HG03439 (cell line): ENCODE measurements around the gene SKI.

ENCODE experiments used
- ATAC-seq: cut with Tn5 transposase; IDR thresholded peaks from one replicate; pipeline ENCODE4 v1.9.1; 2021; ENCODE audit warnings: mild to moderate bottlenecking, moderate library complexity; ENCODE audit not compliant: unreplicated experiment

SKI gene

GRCh38 chr1:2194319-2194897, 33.7 kb upstream of the SKI start, which contains the start of gene FAAP20:
Gene FAAP20, minus strand, starts transcription at chr1:2194772. Its CDS starts 23 bp downstream, at chr1:2194749.
- peak; percentile 43 for ATAC-seq

DNA sequence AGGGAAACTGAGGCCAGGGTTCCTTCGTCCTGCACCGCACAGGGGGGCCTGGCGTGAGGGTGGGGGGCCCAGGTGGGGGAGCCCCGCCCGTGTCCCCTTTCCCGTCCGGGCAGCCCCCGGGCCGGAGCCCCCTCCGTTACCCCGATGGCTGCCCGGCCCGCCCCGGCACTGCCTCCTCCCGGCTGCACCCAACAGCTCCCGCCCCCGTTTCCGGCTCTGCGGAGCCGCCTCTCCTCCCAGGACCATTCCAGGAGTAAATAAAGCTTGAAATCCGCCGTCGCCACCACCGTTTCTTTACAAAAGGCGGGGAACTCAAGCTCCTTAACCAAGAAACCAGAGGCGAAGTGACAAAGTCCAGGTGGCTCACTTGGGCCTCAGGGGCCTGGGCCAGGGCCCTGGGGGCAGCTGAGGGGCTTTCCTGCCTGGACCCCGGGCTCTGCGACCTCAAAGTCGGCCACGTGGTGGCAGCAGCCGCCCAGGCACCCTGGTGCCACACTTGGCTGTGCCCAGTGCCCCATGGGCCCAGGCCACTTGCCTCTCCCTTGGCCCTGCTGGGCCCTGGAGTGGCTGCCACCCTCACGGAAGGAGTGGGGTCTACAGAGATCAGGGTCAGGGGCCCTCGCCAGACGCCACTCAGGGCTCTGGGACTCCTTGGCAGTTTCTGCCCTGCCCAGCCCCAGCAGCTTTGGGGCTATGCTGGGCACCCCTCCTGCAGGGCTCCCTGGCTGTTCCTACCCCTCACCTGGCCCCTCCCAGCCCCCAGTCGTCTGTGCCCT, 33.0 kb upstream of the SKI start:
- ATAC-seq, result peak; percentile 61

- ATAC-seq, result no peak
These were observed 32.3 kb upstream of the SKI start for GRCh38 chr1:2195785-2196184.

DNA sequence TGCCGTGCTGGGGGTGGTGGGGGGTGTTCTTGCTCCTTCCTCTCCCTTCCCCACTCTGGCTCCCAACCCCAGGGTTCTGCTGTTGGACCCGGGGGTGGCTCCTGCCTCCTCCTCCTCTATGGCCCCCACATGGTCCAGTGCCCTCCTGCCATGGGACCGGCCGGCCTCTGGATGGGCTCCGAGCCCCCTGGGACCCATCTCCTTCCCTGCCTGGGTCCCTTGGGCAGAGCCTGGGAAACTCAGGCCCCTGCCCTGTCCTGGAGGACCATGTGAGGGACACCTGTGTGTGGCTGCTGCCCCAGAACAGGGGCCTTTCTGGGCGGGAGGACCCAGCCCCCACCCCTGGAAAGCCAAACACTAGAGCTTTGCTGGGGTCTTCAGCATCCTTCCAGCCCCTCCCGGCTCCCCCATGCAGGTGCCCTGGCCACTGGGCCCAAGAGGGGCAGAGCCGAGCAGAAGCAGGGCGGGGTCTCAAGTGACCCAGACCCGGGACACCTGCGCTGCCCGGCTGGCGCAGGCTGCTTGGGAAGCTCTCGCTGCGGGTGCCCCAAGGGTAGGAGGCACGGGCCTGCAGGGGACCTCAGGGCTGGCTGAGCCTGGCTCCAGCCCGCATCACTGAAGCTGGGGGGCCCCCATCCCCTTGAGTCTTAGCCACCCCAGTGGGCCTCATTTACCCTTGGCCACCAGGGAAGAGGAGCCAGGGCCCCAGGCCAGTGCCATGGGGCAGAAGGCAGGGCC, 31.0 kb upstream of the SKI start:
- no peak for ATAC-seq

GRCh38 chr1:2197707-2198165, 30.4 kb upstream of the SKI start:
- ATAC-seq, result no peak

DNA sequence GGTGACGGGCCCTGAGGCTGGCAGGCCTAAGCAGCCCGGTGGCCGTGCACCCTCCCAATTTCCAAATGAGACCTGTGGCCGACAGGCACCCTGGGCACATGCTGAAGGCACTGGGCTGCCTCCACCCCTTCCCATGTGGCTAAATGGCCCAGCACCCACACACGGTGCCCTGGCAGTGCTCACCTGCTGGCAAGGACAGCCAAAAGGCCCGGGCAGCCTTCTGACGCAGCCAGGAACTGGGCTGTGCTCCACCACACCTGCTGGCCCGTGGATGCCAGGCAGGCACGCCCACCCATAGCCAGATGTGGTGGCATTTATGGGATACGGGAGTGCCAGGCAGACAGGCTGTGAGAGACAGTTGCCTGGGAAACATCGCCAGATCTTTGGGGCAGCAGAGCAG, 29.5 kb upstream of the SKI start:
- no peak for ATAC-seq

DNA sequence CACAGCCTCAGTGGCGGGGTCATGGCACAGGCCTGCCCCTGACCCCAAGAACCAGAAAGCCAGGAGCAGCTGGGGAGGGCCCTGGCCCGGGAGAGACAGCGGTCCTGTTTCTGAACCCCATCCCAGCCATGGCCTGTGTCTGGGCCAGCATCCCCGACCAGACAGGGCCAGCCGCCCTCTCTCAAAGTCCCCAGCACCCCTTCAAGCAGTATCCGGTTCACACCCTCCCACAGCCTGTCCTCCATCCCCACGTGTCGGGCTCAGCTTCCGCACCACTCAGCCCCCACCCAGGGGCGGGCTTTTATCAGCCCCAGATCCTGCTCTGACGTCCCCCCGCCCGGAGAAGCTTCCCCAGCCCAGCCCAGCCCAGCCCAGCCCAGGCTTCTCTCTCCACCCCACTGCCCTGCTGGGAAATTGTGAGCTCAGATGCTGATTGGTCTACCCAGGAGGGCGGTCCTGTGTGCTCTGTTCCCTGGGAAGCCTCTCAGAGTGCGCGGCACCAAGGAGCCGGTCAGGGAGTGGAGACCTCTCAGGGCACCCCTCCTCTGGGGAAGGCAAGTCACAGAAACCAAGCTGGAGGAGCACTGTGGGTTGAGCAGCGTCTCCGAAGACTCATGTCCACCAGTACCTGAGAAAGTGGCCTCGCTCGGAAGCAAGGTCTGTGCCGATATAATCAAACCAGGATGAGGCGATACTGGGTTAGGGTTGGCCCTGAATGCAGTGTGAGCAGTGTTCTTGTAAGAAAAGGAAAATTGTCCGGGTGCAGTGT, 28.9 kb upstream of the SKI start:
- no peak for ATAC-seq

DNA sequence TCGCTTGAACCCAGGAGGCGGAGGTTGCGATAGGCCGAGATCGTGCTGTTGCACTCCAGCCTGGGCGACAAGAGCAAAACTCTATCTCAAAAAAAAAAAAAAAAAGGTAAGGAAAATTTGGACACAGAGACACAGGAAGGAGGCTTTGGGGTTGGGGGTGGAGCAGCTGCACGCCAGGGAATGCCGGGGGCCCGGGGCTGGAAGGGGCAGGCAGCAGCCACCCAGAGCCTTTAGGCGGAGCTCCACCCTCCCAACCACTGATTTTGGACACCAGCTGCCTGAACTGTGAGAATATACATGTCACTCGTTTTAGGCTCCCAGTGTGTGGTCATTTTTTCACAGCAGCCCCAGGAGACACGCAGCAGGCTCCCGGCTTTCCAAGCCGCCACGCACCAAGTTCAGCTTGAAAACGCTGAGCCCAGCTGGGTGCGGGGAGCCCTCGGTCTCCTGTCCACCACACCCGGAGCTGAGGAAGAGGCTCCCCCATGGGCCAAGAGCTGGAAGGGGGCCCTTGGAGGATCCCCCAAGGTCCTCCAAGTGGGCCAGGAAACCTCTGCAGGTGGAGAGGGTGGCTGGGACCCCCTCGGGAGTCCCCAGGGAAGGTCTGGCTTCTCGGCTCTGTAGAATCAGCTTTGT, 27.7 kb upstream of the SKI start:
- ATAC-seq, result no peak

- no peak for ATAC-seq
These were observed 27.1 kb upstream of the SKI start for GRCh38 chr1:2201062-2201461.

DNA sequence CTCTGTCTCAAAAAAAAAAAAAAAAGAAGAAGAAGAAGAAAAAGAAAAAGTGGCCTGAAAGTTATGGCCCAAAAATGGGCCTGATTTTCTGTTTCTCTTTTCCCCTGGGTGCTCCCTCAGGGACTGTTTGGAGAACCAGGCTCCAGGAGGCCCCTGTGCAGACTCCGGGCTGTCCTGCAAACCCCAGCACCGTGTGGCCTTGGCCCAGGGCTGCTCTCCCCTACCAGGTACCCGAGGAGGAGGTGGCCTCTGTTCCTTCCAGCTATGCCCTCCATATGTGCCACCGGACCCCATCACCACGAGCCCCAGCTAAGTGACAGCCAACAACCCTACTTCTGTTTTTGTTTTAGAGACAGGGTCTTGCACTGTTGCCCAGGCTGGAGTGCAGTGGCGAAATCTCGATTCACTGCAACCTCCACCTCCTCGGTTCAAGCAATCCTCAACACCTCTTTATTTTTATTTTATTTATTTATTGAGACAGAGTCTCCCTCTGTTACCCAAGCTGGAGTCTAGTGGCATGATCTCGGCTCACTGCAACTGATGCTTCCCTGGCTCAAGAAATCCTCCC, 26.0 kb upstream of the SKI start:
- no peak for ATAC-seq

- ATAC-seq, result no peak
These were observed 25.1 kb upstream of the SKI start for GRCh38 chr1:2202843-2203601.

DNA sequence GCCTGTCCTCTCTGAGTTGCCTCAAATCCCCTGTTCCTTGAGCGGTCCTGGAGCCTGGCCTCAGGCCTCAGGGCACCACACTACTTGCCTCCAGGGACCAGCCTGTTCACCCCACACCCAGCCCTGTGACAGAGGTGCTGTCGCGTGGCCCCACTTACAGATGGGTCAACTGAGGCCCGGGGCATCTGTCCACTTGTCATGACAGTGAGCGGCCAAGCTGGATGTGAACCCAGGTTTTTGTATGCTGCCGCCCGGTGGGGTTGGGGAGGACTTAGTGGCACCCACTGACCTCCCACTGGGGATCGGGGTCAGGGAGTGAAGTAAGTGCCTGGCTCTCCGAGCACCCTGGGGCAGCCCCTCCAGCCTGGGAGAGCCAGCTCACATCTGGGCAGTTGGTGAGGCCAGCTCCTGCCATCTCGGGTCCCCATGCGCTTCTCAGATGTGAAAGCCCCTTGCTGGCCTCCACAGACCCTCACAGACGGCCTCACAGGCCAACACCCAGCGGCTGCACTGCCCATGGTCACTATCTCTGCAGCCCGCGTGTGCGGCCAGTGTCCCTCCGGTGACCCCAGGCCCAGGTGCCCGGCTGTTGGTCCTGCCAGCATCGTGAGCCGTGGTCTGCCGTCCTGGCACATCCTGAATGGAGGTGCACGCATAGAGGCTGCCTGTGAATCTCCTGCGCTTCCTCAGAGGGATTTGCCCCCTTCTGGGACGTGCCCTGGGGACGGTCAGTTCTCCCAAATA, 24.3 kb upstream of the SKI start:
- no peak for ATAC-seq

DNA sequence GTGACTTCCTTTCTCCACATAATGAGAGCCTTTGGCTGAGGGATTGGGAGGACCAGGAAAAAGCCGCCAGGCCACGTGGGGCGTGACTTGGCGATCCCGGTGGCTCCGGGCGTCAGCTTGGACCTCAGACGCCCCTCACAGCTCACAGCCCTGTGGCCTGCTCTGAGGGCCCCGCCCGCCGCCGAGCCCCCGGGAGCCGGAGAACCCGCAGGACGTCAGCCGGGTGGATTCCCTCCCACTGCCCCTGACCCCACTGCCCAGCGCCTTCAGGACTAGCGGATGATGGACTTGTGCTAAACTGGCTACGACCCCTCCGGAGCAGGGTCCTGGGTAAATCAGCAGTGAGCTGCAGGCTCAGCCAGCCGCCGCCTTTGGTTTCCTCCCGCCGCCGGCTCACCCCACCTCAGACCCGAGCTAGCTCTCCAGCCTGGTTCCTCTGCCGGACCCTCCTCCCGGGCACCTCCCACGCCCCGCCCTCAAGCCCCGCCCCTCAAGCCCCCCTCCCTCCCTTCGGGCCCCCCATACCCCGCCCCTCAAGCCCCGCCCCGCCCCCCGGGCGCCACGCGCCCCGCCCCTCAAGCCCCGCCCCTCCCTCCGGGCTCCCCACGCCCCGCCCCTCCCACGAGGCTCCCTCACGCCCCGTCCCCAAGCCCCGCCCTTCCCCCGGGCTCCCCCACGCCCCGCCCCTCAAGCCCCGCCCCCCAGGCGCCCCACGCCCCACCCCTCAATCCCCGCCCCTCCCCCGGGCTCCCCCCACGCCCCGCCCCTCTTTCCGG, 23.5 kb upstream of the SKI start:
- no peak for ATAC-seq

DNA sequence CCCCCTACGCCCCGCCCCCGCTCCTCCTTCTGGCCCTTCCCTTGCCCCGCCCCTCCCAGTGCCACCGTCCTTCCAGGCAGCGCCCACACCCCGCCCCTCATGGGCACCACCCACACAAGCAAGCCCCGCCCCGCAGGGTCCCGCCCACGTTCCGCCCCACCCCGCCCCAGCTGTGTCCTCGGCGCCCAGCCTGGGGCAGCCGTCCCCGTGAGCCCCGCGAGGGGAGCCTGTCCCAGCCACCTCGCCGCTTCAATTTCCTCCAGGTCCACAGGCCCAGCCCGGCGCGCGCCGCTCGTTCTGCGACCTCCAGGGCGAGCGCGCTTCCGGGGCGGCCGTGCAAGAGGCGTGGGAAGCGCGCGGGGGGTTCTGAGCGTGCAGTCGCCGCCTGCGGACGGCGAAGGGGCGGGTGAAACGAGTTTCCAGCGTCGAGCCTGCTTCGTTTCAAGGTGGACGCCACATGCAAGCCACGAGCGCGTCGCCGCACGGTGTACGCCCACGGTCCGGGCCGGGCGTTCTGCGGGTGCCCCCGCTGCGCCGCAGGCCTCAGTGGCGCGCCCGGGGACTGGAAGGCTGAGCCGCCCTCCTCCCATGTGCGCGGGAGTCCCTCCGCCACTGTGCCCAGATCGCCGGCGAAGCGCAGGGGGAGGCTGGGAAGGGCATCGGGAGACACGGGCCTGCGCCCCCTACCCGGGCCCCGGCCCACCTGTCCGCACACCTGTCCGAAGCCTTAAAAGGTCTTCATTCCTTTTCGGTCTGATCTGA, 22.7 kb upstream of the SKI start:
- peak; percentile 61 for ATAC-seq

- ATAC-seq, result no peak
These were observed 21.2 kb upstream of the SKI start for GRCh38 chr1:2206813-2207487.

DNA sequence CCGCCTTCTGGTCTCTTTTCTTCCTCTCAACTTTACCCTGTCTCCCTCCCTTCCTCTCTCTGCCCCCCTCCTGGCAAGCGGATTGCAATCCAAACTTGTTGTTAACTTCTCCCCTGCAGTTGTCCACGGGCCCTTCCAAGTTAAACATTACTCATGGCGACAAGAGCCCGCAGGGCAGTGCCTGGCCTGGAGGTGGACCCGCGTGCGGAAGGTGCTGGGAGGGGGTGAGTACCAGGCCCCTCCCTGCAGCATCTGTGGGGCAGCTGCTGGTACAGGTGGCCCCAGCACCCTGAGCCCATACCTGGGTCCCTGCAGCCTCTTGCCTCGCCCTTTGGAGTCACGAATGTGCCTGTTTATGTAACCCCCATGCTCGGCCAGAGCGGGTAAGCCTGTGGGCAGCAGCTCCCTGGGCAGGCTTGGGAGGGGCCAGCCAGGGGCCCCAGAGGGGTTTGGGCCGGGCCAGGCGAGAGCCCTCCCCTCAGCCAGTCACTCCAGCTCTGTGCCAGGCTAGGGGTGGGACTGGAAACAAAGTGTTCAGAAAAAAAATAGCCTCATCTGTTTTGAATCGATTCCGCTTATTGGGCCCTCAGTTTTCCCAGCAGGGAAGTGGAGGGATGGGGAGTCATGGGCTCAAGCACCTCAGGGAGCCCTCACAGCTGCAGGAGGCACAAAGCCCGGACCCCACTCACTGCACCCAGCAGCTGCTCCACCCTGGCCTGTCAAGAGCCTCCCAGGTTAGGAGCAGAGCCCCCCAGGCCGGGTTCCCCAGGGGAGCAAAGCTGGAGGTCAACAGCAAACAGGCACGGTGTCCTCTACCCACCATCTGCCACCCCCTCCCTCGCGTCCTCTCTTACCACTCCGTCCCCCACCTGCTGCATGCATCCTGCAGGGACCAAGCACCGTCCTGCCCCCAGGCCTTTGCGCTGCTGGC, 19.5 kb upstream of the SKI start:
- ATAC-seq, result no peak
